ENCODE measurements around the gene FLT4. TPM values are rescaled to one million over a fixed set of nuclear protein-coding genes. Genes with fewer than 3 reads are reported as not detected.

Gene FLT4
- total and polyA plus RNA-seq, 2 of the 13 experiments (the other 11 are each of a cell fraction or from before 2014, with no cell fraction given): not detected

GRCh38 chr5:180629831-180630382 is 19.5 kb downstream of the FLT4 start:
- TF ChIP-seq ZGPAT (CRISPR knock-in tag; IDR thresholded peaks at IDR 0.05) (no peak), TOPORS (CRISPR knock-in tag; IDR thresholded peaks at IDR 0.05) (no peak), NFE2L1 (CRISPR knock-in tag; IDR thresholded peaks at IDR 0.05; ENCODE audit: borderline replicate concordance) (no peak), ZNF737 (CRISPR knock-in tag; IDR thresholded peaks at IDR 0.05; ENCODE audit: borderline replicate concordance) (no peak), SNAPC2 (CRISPR knock-in tag; IDR thresholded peaks at IDR 0.05) (no peak), AGO1 (IDR thresholded peaks at IDR 0.05; ENCODE audit: low read depth, low read length, poor library complexity, severe bottlenecking) (no peak), ESRRA (CRISPR knock-in tag; IDR thresholded peaks at IDR 0.05; ENCODE audit: low read depth) (no peak), ZBTB38 (CRISPR knock-in tag; IDR thresholded peaks at IDR 0.05) (no peak), SKI (IDR thresholded peaks at IDR 0.05; ENCODE audit: partially characterized antibody) (no peak), E2F5 (CRISPR knock-in tag; conservative IDR thresholded peaks at IDR 0.05) (no peak), ARID2 (CRISPR knock-in tag; IDR thresholded peaks at IDR 0.05; ENCODE audit: borderline replicate concordance) (no peak), MIER3 (CRISPR knock-in tag; IDR thresholded peaks at IDR 0.05; ENCODE audit: borderline replicate concordance) (no peak), ZMYM4 (CRISPR knock-in tag; IDR thresholded peaks at IDR 0.05) (no peak), CCAR2 (optimal IDR thresholded peaks at IDR 0.05; ENCODE audit: low read depth, low read length) (no peak), ZNF136 (CRISPR knock-in tag; IDR thresholded peaks at IDR 0.05; ENCODE audit: low read depth) (no peak), SP1 (IDR thresholded peaks at IDR 0.05) (no peak), SP1 (CRISPR knock-in tag; IDR thresholded peaks at IDR 0.05) (no peak), MYNN (CRISPR knock-in tag; IDR thresholded peaks at IDR 0.05; ENCODE audit: low read depth) (no peak), CBX2 (IDR thresholded peaks at IDR 0.05; ENCODE audit: low read depth, low read length) (no peak), CBX2 (CRISPR knock-in tag; IDR thresholded peaks at IDR 0.05; ENCODE audit: low read depth) (no peak), BRCA1 (CRISPR knock-in tag; IDR thresholded peaks at IDR 0.05) (no peak), ZNF780A (CRISPR knock-in tag; IDR thresholded peaks at IDR 0.05) (no peak)
- Histone ChIP-seq H3K4me1 (ENCODE audit: insufficient read depth, low read length) (no peaks in the 10 kb centered on the region), H3K27ac (ENCODE audit: extremely low read length, insufficient read depth, low read length) (no peak overlapping the region), H3K4me2 (ENCODE audit: low read depth, low read length) (no peak overlapping the region), H4K20me1 (ENCODE audit: insufficient read depth, low read length) (no peaks in the 10 kb centered on the region), H3K9me3 (ENCODE audit: low read length) (no peaks in the 10 kb centered on the region), H3K79me2 (ENCODE audit: insufficient read depth, low read length) (no peaks in the 10 kb centered on the region), H3K36me3 (replicated peaks in 1 of 2; ENCODE audit: control insufficient read depth in 1 of 2, insufficient read depth in 2 of 2, low read length in 2 of 2) (no peaks in the 10 kb centered on the region), H3K9ac (ENCODE audit: insufficient read depth, low read depth, low read length) (no peak overlapping the region), H2AFZ (ENCODE audit: low read length) (no peak overlapping the region), H3K27me3 (ENCODE audit: control insufficient read depth in 1 of 2, insufficient read depth in 2 of 2, low read length in 2 of 2) (peaks cover 11 to 59% of the 10 kb centered on the region in 2 experiments; a peak in 4 of 5 replicates), H3K4me3 (replicated peaks in 1 of 3; ENCODE audit: insufficient read depth in 1 of 3, low read depth in 2 of 3, low read length in 3 of 3) (no peak overlapping the region)
- in situ Hi-C loops (cut with HindIII; ENCODE audit: extremely low pct_ligation_motif_present, low pct_unique_long_range_greater_than_20kb): no loop called here
- intact Hi-C loops (cut with micrococcal nuclease; ENCODE audit: unreplicated experiment): no loop called here
- DNase-seq (ENCODE audit: low spot score) (no peak), ATAC-seq (no peak), FAIRE-seq (no peak)
- whole genome bisulfite sequencing (ENCODE audit: low lambda C conversion rate): 53% methylated on average over 3 of the region's 25 CpGs
- ChIA-PET CTCF (ENCODE audit: low intra/inter-chr PET ratio, low total read pairs) (no interaction called here), POLR2A (no interaction called here)
- no TSS peak for BruUV-seq (replicated peaks)
